Measurements from ENCODE around the gene KCNH1.

KCNH1 gene

GRCh38 chr1:210853276-210853675 is 280.7 kb downstream of the KCNH1 start:
- no peak for DNase-seq

DNA sequence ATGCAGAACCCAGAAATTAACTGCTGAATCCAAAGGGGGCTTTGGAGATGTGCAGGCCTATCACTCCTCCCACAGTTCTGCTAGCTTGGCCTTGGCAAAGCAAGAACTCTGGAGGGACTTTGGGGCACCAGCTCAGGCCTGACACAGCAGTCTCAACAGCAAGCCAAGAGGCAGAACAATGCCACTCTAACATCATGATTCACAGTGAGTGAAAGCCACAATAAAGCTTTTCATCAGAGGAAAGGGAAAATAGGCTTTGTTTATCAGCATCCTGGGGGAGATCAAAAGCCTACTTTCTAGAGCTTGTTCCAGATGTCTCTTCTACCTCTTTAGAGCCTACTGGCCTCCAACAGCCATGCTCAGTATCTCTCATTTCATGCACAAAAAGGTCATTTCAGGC is 283.4 kb downstream of the KCNH1 start:
- no peak for DNase-seq

GRCh38 chr1:210848474-210848873 is 285.5 kb downstream of the KCNH1 start:
- no peak for DNase-seq

DNA sequence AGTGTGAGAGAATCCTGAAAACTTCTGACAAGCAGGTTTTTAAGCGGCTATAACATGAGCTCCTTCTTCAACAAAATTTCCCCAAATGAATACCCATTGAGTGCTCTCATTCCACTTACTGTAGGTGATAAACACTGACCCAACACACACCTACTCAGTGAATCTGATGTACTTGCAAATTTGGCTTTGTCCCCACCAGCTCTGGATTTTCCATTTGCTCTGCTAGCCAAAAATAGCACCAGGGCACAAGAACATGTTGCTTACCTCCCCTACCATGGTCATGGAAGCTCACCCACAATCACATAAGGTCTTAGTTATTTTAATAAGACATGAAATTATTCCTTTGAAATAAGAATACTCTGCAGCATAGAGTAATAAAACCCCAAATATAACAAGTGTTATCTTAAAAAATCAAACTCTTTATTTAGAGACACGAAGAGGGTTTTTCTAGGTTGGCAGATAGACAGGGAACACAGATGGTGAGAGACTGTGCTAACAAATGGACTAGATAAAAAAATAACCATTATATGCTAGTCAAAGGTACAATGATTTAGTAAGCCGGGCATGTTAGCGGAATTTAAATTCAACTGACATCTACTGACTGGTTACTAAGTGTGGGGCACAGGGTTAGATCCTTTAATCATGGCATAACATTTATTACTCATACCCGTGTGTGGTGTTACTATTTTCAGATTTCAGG is 291.9 kb downstream of the KCNH1 start:
- DNase-seq, result no peak

- no peak for DNase-seq
Measured at GRCh38 chr1:210830034-210831028, 303.6 kb downstream of the KCNH1 start.

DNA sequence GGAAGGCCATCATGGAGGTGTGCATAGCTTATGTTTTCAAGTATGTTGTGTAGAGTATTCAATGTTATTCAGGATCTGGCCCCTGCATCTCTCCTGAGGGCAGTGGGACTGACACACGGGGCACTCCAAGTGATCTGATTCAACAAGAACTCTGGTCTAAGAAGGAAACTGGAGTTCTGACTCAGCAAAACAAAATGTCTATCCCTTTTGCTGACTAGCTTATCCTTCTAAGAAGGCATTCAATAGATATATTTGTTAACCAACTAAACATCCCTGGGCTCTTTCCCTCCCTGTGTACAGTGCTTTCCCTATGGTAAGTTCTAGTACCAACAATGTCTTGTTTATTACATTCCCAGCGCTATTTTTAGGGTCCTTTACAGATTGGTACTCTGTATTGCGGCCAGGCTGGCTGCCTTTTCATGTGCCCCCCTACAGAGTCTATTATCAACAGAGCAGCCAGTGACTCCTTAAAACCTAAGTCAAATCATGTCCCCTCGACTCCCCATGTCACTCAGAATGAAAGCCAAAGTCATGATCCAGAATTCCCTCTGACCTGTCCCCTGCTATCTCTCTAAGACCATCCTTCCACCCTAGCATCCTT is 304.9 kb downstream of the KCNH1 start:
- DNase-seq, result no peak

- no peak for DNase-seq
Measured at GRCh38 chr1:210827481-210827880, 306.5 kb downstream of the KCNH1 start.

DNA sequence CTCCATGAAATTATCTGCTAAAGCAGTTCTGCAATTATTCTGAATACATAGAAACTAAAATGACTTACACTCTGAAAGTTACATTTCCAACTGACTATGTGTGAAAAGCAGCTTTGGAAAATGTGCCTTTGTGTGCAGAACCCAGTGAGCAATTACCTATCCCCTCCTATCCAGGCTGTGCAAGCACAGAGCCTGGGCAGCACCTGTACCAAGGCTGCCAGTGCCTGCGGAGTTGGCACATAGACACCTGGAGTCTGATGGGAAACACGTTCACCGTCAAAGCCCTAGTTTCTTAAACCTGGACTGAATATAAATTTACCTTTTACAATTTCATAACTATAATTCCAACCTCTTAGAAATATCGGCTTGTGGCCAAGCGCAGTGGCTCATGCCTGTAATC is 307.3 kb downstream of the KCNH1 start:
- DNase-seq, result no peak

GRCh38 chr1:210822932-210823331 is 311.0 kb downstream of the KCNH1 start:
- no peak for DNase-seq

GRCh38 chr1:210822241-210822640 is 311.7 kb downstream of the KCNH1 start:
- no peak for DNase-seq

- DNase-seq, result no peak
Measured at GRCh38 chr1:210821615-210822014, 312.3 kb downstream of the KCNH1 start.

- no peak for DNase-seq
Measured at GRCh38 chr1:210819266-210819665, 314.7 kb downstream of the KCNH1 start.

DNA sequence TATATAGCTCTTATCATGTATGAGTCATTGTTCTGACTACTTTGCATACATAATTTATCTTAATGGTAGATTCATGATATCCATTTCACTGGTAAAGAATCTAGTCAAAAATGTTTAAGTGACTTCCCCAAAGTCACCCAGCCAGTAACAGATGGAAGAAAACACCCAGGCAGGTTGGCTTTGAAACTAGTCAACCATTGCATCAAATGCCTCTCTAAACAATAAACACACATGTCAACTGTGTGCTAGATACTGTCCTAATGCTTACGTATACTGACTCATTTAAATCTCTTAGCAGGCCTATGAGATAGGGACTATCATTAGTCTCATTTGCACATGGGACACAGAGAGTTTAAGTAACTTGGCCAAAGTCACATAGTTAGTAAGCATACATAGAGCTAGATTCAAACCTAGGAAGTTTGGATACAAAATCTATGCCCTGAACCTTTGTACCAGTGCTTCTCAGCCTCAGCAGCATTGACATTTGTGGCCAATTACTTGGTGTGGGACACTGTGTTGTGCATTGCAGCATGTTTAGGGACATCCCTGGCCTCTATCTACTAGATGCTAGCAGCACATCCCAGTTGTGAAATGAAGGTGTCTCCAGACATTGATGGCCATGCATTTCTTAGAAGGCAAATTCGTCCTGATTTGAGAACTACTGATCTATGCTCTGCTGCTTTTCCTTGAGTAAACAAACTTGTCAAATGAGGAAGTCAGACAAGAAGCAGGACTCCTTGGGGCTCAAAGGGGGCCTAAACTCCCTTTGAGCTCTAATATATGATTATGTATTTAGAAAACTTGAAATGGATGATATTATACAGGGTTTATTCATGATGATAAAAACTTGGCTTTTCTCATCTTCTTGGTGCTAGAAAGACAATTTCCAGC is 316.3 kb downstream of the KCNH1 start:
- DNase-seq, result no peak

GRCh38 chr1:210815641-210816550 is 318.1 kb downstream of the KCNH1 start:
- DNase-seq, result no peak

DNA sequence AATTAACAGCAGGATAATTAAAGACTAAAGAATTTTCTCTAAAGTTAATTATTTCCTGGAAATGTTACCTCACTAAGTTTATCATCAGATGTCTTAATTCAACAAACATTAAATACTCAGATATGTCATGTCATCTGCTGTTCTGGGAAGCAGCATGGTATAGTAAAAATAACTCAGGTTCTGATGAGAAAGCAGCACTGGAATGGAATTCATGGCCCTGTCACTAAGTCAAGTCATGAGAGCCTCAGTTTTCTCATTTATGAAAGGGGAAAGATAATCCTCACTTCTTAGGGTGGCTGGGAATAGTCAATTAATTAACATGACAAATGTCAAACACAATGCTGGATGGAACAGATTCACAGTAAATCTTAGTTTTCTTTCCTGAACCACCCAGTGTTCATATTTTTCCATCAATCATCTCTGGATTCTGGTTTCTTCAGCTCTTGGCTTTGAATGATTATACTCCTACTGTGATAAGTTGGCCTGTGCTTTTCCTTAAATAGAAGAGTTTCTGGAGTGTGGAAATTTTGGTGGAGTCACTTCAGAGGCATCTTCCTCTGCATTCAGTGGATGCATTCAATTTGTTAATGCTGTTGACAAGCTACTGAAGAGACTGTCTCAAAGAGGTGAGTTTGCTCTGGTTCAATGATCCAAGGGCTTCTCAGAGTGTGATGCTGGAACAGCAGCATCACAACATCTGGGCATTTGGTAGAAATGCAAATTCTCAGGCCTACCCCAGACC is 319.4 kb downstream of the KCNH1 start:
- DNase-seq, result no peak

DNA sequence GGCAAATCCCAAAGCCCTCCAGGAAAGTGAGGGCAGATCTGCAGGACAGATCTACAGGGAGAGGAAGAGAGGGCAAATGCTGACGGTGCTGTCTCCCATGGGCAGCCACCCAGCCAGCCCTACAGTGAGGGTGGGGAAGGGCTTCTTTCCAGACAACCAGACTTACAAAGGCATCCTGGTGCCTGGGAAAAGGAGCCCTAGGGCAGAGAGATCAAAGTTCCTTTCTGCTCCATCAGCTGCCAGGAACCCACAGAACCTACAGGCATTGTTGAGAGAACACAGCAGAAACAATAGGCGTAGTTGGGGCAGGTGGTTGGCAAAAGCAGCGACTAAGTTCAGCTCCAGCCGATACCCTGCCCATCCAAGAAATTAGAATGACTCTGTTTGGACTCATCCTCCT is 332.4 kb downstream of the KCNH1 start:
- no peak for DNase-seq

- no peak for DNase-seq
Measured at GRCh38 chr1:210800756-210801155, 333.2 kb downstream of the KCNH1 start.

DNA sequence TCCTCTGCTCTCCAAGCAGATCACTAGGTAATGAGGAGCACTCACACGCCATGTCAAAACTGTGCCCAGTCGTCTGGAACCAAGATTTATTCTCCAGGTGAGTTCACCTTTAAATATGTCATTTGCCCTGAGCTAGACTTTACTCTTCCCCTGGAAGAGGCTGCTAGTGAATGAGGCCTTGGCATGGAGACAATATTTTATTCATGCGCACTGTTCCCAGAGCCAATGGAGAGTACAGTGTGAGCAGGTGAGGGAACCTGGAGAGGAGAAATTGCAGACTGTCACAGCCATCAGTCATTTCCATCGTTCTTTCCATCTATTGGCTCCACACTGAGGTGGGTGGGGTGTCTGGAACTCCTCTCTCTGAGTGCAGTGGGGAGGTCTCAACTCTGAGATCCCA is 333.6 kb downstream of the KCNH1 start:
- no peak for DNase-seq

GRCh38 chr1:210797422-210797821 is 336.5 kb downstream of the KCNH1 start:
- DNase-seq, result no peak

GRCh38 chr1:210796421-210796820 is 337.5 kb downstream of the KCNH1 start:
- no peak for DNase-seq

- DNase-seq, result no peak
Measured at GRCh38 chr1:210794445-210794844, 339.5 kb downstream of the KCNH1 start.

Measured in hematopoietic multipotent progenitor cell treated with erythropoietin and hydrocortisone succinate and interleukin-3 and kit ligand, for 6 days (in vitro differentiated cells).